Stimulated activated CD8-positive, alpha-beta memory T cell treated with anti-CD3 and anti-CD28 coated beads, Interleukin-7, amount 100 ng/mL, for 4 hours (primary cell): ENCODE measurements around the gene MRPL9.

ENCODE experiments used
- DNase-seq, 2 donors: peaks; one replicate each; pipeline ENCODE4 v3.0.0-alpha.2; 2020; ENCODE audit warnings: low read depth in 2 of 2

Gene MRPL9

DNA sequence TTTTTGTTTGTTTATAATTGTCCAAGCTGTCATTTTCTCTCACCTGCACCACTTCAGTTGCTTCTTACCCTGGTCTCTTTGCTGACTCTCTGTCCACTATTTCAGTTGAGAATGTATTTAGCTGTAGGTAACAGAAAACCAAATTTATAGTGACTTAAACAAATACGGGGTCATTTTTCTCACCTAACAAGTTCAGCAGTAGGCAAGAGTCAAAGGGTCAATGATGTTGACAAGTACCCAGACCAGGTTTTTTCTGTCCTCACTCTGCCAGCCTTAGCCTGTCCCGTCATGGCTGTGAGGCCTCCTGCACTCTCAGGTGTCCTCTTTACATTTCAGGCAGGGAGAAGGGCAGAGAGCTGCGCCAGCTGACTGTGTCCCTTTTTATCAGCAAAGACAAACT is 30.2 kb downstream of the MRPL9 start:
- DNase-seq = no peak

DNA sequence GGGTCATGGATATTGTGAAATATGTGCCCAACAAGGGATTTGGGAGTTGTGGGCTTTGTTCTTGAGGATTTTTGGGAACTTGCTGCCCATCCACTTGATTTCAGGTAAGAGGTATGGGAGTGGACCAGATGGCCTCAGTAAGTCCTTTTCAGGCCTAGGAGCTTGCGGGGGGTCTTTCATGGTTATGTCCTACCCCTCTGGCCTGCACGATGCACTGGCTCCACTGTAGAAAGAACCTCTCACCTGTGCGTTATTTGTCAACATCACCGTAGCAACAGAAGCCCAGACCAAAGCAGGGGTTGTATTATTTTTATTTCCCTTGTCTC is 33.4 kb downstream of the MRPL9 start:
- no peak for DNase-seq

DNA sequence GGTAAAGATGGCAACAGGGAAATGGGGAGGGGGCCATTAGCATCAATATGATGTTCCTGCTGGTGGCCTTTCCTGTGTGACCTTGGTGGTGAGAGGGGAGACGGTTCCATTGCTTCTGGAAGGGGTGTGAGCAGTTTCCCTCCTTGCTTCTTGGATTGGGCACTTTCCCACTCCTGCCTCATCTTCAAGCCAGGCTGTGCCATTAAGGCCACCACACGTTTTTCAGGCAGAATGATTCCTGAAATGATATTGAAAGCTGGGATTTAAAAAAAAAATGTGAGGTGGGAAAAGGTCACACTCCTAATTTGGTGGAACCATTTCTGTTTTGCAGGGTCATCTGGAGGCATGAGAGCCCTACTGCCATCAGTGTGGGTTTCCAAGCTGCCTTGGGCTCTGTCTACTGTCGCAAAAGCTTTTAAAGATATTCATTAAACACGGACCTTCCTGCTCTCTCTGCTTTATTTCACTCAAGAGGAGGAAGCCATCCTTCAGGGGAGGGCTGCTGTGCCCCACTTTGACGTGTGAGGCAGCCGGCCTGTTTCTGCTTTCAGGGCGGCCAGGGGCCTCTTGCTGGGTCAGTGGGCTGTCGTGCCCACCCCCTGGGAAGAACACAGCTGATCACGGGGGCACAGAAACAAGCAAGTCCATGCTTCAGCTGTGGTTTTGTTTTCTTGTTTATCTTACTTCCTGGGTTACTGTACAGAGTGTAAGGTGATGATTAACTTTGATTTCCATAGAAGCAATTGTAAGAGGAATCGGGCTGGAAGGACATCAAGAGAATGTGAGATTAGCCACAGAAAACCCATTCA is 33.9 kb downstream of the MRPL9 start:
- DNase-seq = no peak

DNA sequence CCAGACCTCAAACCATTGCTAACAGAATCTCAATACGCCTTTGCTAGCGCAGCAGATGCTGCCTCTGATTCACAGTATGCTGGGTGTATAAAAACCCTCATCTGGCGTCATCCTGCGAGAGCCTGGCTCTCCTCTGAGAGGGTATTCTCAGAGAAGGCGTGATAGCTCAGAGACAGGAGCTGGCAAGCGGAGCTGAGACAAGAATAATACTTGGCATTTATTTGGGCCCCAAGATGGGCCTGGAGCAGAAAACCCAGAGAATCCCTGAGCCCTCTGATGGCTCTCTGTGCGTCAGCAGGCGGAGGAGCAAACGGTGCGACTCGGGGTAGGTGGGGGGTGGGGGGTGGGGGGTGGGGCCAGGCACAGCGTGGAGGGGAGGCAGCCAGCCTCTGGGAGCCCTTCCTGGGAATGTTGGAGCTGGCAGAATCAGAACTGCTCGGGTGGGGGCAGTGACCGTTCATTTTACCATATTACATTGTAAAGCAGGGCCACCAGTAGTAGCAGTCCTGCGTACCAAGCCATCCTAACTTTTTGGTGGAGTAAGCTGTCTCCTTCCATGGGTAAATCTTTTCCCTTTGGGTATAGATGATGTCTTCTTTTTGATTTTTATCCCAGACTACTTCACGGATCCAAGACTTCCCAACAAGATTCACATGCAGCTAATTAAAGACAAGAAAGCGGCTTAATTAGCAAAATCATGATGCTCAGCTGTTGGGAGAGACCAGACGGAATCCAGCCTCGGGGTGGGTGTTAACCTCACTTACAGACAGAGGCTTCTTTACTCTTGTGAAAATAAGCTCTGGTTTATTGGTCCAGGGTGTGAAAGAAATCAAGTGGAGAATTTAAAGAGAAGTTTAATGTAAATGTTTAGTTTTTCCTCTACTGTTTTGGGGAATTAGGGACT is 34.9 kb downstream of the MRPL9 start:
- no peak for DNase-seq

DNA sequence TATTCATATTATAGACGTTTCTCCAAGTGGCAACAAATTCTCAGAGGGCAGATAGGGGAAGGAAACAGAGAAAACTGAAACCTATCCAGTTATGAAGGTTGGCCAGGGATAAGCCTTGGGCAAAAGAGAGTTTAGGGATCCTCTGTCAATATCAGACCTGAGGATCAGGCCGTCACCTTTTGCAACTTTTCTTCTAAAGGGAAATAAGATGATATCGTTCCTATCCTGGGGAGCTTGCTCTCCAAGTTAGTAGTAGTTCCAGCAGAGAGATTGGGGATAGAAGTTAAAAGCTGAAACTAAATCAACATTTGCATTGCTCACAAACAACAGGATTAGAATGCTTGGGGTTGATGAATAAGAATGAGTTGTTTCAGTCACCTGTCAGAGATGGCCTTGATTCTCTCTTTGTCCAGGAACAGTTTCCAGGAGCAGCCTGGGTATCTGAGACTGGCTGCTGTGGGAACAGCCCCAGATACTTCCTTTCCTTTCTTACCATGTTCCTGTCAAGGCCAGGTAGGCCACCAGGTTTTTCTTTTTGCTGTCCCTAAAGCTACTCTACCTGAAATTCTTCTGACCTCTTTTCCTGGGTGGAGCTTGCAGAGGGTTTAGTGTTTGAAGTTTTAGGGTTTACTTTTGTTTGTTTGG is 39.4 kb downstream of the MRPL9 start:
- no peak for DNase-seq

DNA sequence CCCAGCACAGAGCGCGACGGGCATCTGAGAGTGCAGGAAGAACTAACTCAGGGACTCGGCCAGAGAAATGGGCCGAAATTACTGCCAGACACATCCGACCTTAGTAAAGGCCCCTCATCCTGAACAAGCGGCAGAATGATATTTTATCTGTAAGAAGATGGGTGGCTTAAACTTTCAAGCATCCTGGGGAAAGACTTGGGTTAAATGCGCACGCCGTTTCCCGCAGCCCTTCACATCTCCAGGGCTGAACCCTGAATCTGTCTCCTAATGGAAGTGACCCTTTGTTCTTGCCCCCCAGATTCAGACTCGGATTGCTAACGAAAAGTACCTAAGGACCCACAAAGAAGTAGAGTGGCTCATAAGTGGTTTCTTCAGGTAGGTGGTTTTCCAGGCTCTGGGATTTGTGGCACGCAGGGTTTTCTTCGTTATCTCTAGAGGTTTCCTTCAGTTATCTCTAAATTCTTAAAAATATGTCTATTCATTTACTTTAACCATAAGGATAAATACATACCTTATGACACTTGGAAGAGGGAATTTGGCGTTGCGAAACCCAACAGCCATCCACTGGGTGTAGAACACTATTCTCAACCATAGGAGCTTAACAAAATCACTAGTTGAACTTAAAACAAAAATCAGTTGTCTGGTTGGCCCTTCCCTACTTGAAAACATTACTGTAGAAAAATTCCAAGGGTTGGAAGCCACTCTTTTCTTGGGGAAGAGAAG is 41.3 kb downstream of the MRPL9 start:
- DNase-seq = no peak

DNA sequence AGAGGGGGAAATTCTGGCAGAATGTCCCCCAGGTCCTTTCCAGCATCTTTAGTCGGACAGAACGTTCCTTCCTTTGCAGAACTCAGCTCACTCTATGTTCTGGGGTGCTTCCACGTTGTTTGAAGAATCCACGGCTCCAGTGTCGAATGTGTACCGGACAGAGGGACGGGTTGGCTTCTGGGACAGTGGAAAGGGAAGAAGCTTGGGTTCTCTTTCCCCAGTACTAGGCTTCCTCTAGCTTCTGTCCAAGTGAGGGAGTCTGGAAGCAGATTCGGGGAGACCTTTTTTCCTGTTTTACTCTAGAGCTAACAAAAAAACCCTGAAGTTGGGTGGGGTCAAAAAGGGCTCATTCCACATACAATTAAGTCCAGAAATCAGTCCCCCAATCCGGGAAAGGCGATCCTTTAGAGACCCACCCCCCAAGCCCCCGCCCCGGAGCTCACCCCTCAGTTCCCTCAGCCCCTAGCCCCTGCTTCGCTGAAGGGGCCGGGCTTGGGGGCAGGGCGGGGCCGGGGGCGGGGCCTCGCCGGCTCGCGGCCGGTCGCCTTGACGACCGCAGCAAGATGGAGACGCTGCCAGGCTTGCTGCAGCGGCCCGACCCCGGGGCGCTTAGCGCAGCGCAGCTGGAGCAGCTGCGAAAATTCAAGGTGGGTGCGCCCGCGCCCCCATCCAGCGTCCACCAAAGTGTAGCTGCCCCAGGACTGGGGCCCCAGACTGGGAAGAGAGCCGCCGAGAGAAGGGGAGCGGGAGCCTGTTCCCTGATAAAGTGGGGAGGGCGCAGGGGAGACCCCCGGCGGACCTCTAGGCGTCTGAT is 42.1 kb downstream of the MRPL9 start, which contains the start of gene RIIAD1:
Gene RIIAD1 (plus strand): TSS at position 549 of the 814 bp plus-strand sequence. CDS start 15 bp downstream, at position 564.
- peak in 1 of 2 donors; percentile 23 for DNase-seq

DNA sequence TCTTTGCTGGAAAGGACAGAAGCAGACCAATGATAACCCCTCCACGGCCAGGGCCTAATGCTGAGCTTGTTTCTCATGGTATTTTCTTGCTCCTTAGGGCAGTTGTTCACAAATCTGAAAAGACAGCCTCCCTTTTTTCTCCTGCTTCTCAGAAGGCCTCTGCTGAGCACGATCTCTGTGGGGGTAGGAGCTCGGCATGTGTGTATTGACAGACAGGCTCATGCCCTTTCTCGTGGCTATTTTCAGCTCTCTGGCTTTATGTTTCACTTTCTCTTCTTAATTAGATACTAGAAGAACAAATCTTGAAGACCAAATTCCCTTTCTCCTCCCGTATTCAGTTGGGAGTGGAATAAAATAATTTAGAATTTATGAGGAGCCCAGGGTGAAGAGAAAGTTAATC is 42.7 kb downstream of the MRPL9 start:
- no peak for DNase-seq

DNA sequence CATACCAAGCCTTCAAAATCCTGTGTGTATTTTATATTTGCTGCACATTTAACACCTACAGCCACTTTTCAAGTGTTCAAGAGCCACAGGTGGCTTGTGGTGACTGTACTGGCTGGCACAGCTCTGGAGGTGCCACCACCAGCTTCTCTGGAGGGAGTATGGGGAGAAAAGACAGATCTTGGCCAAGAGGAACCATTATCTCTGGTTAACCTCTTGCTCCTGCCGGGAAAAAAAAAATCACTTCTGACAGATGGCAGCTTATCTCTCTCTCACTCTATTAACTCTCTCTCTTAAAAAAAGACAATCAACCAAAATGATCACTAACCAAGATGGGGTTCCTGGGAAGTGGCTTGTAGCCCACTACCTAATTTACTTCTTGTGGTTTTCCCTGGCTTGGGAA is 43.2 kb downstream of the MRPL9 start:
- DNase-seq = no peak

DNA sequence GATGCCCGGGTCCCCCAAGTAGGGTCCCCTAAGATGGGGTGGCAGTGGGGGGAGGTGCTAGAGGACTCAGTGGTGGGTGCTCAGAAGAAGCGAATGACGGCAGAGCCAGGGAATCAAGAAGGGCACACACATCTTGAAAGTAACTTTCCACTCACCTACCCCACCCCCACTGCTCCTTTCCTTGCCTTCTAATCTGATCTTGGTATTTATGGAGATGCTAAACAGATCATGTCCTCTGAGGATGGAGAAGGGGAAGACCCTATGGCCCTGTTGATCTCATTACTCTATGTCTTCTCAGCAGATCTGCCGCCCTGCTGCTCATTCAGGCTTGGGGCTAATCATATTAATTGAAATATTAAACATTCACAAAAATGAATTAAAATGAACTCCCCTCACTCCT is 44.6 kb downstream of the MRPL9 start:
- DNase-seq = no peak

DNA sequence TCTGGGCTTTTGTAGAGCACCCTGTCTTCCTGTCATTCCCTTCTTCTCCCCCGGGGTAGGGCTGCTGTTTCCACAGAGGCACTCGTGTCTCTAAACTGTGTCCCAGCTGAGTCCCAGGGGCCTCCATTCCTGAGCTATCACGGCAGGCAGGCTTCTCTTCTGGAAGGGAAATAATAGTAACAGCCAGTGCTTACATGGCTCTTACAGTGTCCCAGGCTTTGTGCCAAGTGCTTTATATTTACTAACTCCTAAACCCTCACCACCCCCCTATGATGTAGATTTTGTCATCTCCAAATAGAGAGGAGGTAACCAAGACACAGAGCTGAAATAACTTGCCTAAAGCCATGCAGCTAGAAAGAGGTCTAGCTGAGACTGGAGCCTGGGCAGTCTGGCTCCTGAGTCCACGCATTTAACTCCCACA is 45.3 kb downstream of the MRPL9 start:
- no peak for DNase-seq

DNA sequence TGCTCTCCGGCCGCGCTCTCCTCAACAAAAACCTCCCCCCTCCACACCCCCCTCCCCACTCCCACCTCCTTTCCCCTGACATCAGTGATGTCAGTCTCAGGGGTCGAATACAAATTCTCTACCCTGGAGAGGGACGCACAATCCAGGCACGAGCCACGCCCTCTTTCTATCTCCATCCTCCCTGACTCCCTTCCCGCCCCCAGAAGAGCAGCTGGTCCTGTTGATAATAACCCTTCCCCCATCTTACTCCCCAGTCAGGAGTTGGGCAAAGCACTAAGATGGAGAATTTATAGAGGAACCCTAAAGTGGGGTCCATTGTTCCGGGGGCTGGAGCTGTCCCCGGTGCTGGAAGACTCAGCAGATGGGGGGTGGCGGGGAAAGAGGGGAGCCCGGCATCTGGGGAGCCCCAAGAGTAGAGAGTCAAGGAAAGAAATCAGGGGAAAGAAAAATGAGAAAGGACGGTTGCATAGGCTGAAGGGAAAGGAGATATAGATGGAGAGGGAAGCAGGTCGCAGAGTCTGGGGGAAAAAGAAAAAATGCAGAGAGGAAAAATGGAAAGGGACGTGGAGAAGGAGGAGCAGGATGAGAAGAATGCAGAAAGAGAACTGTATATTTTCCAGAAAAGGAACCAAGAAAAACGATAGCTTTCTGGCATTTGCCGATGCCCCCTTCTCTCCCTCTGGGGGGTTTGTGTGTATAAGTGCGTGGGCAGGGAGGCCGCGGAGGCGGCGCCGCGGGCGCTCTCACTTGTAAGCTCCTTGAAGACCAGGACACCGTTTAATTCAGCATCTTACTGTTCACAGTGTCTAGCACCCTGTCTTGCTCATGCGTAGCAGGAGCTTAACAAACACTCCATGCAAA is 46.3 kb downstream of the MRPL9 start, which contains the start of gene CELF3:
Gene CELF3 (minus strand): TSS at position 33 of the 861 bp plus-strand sequence. CDS start 783 bp downstream, outside the sequence.
- DNase-seq = no peak

DNA sequence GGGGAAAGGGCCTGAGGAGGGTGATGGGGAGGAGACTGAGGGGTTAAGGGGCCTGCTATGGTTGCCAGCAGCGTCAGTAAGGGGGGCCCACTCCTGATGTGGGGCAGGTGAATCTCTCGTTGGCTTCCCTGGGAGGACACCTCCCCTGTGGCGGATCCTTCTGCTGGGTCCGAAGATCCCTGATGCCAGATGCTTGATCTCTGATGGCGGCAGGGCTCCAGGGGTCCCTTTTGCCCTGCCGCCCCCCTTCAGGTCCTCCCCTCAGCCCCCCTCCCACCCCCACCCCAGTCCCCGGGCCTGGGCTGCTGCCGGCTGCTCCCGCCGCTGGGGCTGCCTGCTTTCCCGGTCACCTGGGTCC is 46.9 kb downstream of the MRPL9 start:
- DNase-seq = no peak

DNA sequence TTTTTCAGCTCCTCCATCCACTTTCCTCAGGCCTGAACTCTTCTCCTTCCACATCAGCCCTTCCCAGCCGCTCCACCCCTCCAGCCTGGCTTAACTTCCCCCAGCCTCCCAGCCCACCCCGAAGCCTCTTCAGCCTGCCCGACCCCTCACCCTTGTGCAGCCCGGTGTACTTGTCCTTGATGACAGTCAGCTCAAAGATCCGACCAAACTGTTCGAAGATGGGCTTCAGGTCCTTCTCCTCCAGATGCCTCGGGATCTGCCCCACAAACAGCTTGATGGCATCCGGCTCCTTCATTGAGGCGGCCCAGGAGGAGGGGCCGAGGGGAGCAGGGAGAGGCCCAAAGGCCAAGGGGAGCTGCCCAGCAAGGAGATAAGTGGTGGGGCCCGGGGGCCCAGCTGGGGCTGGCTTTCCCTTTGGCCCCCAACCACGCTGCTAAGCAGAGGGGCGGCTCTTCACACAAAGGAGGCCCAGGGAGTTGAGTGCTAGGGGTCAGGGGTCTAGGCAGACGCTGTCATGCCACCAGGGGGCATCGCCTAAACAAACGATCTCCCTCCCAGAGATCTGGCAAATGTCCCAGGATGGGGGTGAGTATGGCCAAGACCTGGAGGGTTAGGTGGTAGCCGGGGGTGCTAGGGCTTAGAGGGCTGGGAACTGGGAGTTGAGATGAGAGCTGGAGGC is 47.4 kb downstream of the MRPL9 start:
- no peak for DNase-seq

DNA sequence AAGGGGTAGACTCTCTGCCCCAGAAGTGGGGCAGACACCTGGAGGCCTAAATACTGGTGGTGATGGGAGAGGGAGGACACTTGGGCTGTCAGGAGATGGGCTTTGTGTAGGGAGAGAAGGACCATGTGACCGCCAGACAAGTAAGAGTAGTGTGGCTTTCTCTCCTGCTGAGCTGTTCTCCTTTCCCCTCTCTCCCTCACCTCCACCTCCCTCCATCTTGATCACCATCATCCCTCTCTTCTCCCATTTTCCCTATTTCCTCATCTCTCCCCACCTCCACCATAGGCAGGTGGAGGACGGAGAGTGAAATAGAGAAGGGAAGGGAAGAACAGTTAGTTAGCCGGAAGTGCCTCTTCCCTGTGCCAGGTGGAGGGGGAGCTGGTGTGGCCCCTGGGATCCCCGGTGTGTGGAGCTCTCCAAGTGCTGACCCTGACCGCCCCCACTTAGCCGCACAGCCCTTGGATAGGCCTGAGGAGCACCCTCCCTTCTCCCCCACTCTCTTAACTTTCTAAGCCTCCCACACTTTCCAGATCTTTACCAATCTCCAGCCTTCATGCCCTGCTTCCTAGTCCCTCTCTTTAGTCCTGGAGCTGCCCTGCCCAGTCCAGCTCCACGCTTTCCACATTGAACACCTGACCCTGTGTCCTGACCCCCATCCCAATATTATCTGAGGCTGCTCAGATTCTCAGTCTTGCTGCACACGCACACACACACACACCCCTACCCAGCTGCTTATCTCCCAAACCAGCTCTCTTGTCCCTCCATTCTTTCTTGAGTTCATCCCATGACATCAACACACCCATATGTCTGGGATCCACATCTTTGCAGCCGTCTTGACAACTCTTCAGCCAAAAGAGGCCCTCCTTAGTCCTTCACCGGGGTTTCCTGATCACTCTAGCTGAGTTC is 48.2 kb downstream of the MRPL9 start:
- no peak for DNase-seq

DNA sequence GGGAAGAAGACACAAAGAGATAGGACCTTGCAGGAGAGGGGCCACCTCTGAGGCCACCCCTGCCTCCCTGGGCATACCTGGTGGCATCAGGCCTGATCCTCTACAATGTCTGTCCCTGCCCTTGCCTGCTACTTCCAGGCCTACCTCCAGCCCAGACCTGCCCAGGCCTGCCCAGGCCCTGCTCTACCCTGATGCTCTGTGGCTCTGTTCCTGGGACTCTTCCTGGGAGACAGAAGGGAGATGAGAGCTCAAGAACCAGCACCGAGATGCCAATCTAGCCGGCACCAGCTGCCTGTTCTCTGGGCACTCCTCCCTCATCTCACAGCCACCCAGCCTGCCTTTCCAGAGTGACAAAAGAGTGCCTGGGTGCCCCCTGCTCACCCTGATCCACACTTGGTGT is 49.4 kb downstream of the MRPL9 start:
- DNase-seq = no peak

DNA sequence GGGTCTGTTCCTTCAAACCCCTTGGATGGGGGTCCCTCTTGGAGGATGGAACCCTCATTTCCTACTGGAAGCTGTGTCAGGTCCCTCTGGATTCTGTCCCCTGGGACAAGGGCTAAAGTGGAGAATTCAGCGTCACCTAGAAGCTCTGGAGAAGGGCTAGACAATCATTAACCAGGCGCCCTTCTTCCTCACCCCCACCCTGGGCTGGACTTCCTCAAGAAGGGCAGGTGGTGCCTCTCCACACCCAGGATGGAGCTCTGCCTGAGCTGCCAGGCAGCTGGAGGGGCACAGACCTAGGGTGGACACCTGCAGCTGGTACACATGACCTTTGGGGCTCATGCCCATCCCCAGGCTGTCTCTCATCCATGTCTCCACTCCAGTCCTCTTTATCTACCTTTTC is 50.3 kb downstream of the MRPL9 start:
- no peak for DNase-seq

DNA sequence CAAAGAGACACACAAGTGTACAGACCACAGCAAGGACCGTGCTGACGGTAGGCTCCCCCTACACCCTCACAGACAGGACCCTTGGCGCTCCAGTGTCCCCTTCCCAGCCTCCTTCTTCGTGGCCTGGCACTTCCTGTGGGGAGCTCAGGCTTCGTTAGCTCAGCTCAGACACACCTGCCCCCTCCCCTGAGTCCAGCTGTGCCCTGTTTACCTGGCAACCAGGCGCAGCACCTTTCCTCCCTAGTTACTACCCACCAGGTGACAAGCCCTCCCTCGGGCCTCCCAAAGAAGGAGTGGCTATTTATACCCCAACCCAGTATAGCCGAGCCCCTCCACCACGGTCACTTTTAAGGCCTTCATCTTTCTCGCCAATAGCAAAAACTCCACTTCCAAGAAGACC is 51.3 kb downstream of the MRPL9 start:
- DNase-seq = no peak
